Uterus (tissue), 4 donors: ENCODE measurements around the gene DENND1A. TPM values are rescaled to one million over a fixed set of nuclear protein-coding genes. Genes with fewer than 3 reads are reported as not detected.

ENCODE experiments used
- DNase-seq, 2 donors: peaks; one replicate each; pipeline ENCODE4 v3.0.0-alpha.2; 2019 to 2020
- H3K27ac ChIP-seq, 2 donors: fragments of 200-600 bp; sonication (generic); 1 replicate in 1 of 2; 2 replicates in 1 of 2; pipeline ENCODE4 v1.5.1; 2016 to 2018
- H3K27me3 ChIP-seq, 2 donors: fragments of 200-600 bp; sonication (generic); one replicate each; pipeline ENCODE4 v1.5.1; 2018 to 2019; ENCODE audit warnings: control low read depth in 1 of 2
- H3K36me3 ChIP-seq, 2 donors: fragments of 200-600 bp; sonication (generic); one replicate each; pipeline ENCODE4 v1.5.1; 2019; ENCODE audit warnings: control low read depth in 1 of 2
- H3K4me1 ChIP-seq, 2 donors: fragments of 200-600 bp; sonication (generic); one replicate each; pipeline ENCODE4 v1.5.1; 2018 to 2019; ENCODE audit warnings: control low read depth in 1 of 2
- H3K4me3 ChIP-seq, 2 donors: fragments of 200-600 bp; sonication (generic); 1 replicate in 1 of 2; 2 replicates in 1 of 2; pipeline ENCODE4 v1.5.1; 2018 to 2019; ENCODE audit warnings: mild to moderate bottlenecking in 1 of 2
- H3K9me3 ChIP-seq, 2 donors: fragments of 200-600 bp; sonication (generic); one replicate each; pipeline ENCODE4 v1.5.1; 2019; ENCODE audit warnings: control low read depth in 1 of 2
- POLR2A ChIP-seq, 2 donors: fragments of 450-650 bp; IDR thresholded peaks; one replicate each; pipeline ENCODE4 v1.6.1; 2016; ENCODE audit warnings: antibody characterized with exemption in 2 of 2, mild to moderate bottlenecking in 1 of 2, moderate library complexity in 1 of 2
- intact Hi-C: fragments of 100-400 bp; cut with DNase I; formaldehyde crosslinking; loops from one replicate; pipeline ENCODE4 v1.15.1; 2023; ENCODE audit warnings: low total_unique reads
- total RNA-seq, 4 donors: library from RNA; depleted of rRNA in 3 of 4; stranded (reverse); fragments of >200 nt in 3 of 4; gene quantifications; one replicate each; pipeline versions ENCODE4 v1.1.0 to v1.2.4, GENCODE V29; 2014 to 2023
- TF ChIP-seq, protein P1 (sequence below), 4 experiments: fragments of 200-600 bp in 2 of 4; fragments of 450-650 bp in 2 of 4; sonication (generic) in 2 of 4; IDR thresholded peaks; one replicate each; pipeline ENCODE4 v1.5.1; 2016 to 2019; ENCODE audit warnings: antibody characterized with exemption in 4 of 4, mild to moderate bottlenecking in 2 of 4, moderate library complexity in 1 of 4
- donor health status: DM: yes; HTN: yes; CAD: no.

The DENND1A gene
- total RNA-seq, 4 donors from 2014 or later = 10.8 to 34.5 (median 22.6) TPM

DNA sequence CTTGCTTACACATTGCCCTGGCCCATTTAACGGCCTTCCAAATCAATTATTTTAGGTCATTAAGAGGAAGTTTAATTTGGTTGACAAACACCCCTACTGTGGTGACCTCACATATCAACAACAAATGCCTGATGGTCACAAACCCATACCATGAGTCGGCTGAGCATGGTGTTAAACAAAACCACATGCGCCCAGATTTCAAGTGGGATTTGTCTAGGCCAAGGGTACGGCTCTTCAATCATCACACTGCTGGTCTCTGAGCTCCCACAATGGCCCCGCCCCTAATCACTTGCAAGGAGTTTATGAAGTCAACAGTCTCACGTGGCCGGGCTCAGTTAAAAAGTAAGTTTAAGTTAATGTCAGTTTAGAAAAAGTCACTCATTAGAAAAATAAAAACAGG, 330.1 kb downstream of the DENND1A start:
- intact Hi-C loops = no loop called here
- TF ChIP-seq POLR2A (IDR thresholded peaks at IDR 0.05) = no peak
- TF ChIP-seq, protein P1, sequence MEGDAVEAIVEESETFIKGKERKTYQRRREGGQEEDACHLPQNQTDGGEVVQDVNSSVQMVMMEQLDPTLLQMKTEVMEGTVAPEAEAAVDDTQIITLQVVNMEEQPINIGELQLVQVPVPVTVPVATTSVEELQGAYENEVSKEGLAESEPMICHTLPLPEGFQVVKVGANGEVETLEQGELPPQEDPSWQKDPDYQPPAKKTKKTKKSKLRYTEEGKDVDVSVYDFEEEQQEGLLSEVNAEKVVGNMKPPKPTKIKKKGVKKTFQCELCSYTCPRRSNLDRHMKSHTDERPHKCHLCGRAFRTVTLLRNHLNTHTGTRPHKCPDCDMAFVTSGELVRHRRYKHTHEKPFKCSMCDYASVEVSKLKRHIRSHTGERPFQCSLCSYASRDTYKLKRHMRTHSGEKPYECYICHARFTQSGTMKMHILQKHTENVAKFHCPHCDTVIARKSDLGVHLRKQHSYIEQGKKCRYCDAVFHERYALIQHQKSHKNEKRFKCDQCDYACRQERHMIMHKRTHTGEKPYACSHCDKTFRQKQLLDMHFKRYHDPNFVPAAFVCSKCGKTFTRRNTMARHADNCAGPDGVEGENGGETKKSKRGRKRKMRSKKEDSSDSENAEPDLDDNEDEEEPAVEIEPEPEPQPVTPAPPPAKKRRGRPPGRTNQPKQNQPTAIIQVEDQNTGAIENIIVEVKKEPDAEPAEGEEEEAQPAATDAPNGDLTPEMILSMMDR (IDR thresholded peaks at IDR 0.05) = no peak
- no peaks in the 10 kb centered on the region for H3K9me3 ChIP-seq
- H3K36me3 ChIP-seq = no peaks in the 10 kb centered on the region
- DNase-seq = no peak
- H3K4me1 ChIP-seq = no peaks in the 10 kb centered on the region
- H3K4me3 ChIP-seq = no peak overlapping the region
- no peaks in the 10 kb centered on the region for H3K27me3 ChIP-seq
- no peak overlapping the region for H3K27ac ChIP-seq

DNA sequence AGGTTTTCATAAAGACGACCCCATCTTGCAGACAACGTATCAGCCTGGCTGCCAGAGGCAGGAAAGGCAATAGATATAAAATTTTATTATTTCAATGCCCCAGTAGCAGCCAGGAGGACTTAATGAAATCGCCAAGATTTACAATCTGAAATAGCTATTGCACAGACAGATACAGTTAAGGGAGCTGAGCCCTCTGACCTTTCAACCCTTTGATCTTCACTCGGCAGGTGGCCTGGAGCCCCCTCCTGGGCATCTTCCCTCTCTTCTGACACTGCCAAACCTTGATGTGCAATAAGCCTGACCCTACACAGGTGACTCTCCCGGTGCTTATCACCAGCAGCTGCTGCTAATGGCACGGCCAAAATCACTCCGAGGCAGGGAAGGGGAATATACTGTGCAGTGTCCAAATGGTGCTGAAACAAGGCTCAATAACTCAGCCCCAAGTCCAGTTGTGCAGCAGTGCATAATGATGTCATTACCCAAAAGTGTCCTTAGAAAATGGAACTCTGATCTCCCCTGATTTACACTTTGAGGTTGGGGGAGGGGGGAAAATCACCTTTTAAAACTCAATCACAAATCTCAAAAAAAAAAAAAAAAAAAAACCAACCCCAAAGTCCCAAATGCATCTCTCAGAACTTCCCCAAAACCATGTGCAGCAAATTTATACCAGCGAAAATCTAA, 331.9 kb downstream of the DENND1A start:
- H3K9me3 ChIP-seq = no peaks in the 10 kb centered on the region
- no peak for DNase-seq
- no peaks in the 10 kb centered on the region for H3K27me3 ChIP-seq
- no peaks in the 10 kb centered on the region for H3K36me3 ChIP-seq
- intact Hi-C loops = no loop called here
- no peak overlapping the region for H3K27ac ChIP-seq
- H3K4me3 ChIP-seq = no peak overlapping the region
- no peaks in the 10 kb centered on the region for H3K4me1 ChIP-seq
- no peak for TF ChIP-seq POLR2A (IDR thresholded peaks at IDR 0.05)
- TF ChIP-seq, protein P1 (IDR thresholded peaks at IDR 0.05) = no peak

DNA sequence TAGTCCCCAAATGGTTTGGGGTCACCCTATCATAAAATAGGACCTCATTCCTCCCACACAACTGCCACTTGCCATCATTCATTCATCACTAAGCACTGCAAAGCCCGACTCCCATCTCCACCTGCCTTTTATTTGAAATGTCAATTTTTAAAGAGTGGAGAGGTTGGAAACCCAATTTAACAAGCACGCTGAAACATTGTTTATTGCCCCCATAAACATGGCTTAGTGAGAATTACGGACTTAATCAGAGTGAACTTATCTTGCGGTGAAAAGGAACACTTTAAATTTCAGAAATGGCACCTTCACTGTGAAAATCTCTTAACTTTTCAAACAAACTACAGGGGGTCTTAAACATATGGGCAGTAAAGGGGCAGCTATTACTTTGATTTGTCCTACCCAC, 332.9 kb downstream of the DENND1A start:
- H3K4me1 ChIP-seq = no peaks in the 10 kb centered on the region
- H3K27ac ChIP-seq = no peak overlapping the region
- no peak for TF ChIP-seq POLR2A (IDR thresholded peaks at IDR 0.05)
- TF ChIP-seq, protein P1 (IDR thresholded peaks at IDR 0.05) = no peak
- no peaks in the 10 kb centered on the region for H3K27me3 ChIP-seq
- no peak overlapping the region for H3K4me3 ChIP-seq
- DNase-seq = no peak
- intact Hi-C loops = no loop called here
- H3K36me3 ChIP-seq = no peaks in the 10 kb centered on the region
- H3K9me3 ChIP-seq = no peaks in the 10 kb centered on the region

DNA sequence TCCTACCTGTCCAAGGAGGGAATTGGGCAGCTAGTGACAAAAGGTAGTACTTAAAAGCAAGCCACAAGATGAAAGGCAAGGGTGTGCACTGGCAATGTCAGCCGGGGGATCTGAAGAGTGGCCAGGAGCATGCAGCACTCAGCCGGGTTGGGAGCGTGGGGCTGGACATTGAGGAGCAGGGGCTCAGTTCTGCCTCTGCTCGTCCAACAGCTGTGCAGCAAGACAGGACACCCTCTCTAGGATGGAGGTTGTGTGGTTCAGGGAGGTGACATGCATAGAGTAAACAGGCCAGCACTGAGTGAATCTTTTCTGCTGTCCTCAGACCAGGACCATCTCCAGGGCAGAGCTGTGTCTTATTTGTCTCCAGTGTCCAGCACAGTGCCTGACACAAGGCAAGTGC, 338.6 kb downstream of the DENND1A start:
- H3K9me3 ChIP-seq = no peaks in the 10 kb centered on the region
- no peaks in the 10 kb centered on the region for H3K36me3 ChIP-seq
- no peak for DNase-seq

DNA sequence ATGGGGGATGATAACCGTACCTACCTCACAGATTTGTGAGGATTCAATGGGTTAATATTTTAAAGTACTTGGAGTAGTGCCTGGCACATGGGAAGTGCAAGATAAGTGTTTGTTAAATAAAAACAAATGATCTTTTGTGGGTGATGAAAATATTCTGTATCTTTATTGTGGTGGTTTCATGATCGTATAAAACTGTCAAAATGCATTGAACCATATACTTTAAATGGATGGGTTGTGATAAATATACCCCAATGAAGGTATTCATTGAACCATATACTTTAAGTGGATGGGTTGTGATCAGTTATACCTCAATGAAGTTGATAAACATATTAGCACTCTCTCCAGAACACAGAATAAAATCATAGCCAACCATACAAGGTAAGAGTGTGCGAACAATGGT, 339.4 kb downstream of the DENND1A start:
- Histone ChIP-seq H3K27ac (no peak overlapping the region), H3K4me1 (no peaks in the 10 kb centered on the region), H3K4me3 (no peak overlapping the region), H3K27me3 (no peaks in the 10 kb centered on the region), H3K9me3 (no peaks in the 10 kb centered on the region), H3K36me3 (no peaks in the 10 kb centered on the region)
- DNase-seq = no peak
- TF ChIP-seq POLR2A (IDR thresholded peaks at IDR 0.05) = no peak
- TF ChIP-seq, protein P1 (IDR thresholded peaks at IDR 0.05) = no peak
- intact Hi-C loops = no loop called here

More for the DNA sequence above, 338.6 kb downstream of the DENND1A start:
- H3K4me3 ChIP-seq = no peak overlapping the region
- no peak for TF ChIP-seq POLR2A (IDR thresholded peaks at IDR 0.05)
- TF ChIP-seq, protein P1 (IDR thresholded peaks at IDR 0.05) = no peak
- no peaks in the 10 kb centered on the region for H3K27me3 ChIP-seq
- no peak overlapping the region for H3K27ac ChIP-seq
- no peaks in the 10 kb centered on the region for H3K4me1 ChIP-seq
- intact Hi-C loops = no loop called here
